HuH-7 (cell line): Measurements from ENCODE around the gene KAT5.
"Not testable (repeated sequence)": the region's sequence is repeated elsewhere in the genome, so short reads cannot be mapped to it uniquely, and the experiment has no call there.

ENCODE experiments used
- DNase-seq: peaks from one replicate; pipeline ENCODE4 v3.0.0; 2011; ENCODE audit warnings: low spot score

The KAT5 gene

DNA sequence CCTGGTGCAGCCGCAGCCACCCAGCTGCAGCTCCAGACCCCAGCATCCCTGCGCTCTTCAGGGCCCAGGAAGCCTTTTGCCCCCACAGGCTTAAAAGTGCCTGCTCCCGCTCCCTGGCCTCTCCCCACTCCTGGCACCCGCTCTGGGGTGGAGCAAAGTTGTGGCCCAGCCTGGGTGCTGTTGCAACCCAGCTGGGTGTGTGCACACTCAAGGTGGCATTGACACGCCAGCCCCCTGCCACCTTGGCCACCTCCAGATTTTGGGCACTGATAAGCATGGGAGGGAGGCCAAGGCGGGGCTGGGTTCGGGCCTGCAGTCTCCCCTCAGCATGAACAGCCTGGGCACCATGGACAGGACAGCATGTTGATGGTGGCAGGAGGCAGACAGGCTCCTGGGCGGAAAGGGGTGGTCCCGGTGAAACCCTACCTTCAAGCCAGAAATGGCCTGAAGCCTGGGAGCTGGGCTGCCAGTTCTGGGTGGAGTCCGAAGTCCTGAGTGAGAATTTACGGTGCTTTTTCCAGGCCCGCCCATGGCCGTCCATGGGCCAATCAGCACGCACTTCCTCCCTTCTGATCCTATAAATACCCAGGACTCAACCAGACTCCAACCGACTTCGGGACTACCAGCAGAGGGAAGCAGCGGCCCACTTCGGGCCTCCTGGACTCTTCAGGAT is 32.1 kb downstream of the KAT5 start:
- DNase-seq = peak; percentile 73

DNA sequence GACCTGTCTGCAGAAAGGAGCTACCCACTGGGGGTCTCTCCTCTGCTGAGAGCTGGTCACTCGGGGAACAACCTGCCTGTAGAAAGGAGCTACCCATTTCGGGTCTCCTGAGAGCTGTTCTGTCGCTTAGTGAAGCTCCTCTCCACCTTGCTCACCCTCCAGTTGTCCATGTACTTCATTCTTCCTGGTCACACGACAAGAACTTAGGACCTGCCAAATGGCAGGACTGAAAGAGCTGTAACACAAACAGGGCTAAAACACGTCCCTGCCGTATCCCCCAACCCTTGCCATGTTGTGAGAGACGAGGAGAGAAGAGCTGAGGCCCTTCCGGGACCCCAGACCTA is 32.6 kb downstream of the KAT5 start:
- no peak for DNase-seq

DNA sequence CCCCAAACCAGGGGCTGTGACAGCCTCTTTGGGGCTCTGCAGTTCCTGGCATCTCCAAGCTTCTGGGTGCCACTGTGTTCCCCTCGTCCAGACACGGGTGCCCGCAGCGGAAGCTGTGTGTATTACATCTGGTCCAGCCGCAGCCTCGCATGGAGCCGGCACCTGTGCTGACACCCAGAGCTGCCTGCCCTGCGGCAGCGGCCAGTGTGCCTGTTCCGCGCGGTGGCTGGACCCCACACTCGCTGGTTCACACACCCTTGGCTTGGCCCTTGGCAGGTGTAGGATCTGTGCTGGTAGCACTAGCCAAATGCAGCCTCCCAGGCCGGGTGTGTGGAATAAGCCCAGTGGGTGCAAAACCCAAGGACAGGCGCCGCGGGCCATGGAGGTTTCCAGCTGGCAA is 33.0 kb downstream of the KAT5 start:
- DNase-seq = no peak

- DNase-seq = not testable (repeated sequence)
Measured at GRCh38 chr11:65762169-65762568, 50.1 kb downstream of the KAT5 start.

DNA sequence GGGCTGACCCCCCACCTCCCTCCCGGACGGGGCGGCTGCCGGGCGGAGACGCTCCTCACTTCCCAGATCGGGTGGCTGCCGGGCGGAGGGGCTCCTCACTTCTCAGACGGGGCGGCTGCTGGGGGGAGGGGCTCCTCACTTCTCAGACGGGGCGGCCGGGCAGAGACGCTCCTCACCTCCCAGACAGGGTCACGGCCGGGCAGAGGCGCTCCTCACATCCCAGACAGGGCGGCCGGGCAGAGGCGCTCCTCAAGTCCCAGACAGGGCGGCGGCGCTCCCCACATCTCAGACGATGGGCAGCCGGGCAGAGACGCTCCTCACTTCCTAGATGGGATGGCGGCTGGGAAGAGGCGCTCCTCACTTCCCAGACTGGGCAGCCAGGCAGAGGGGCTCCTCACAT is 50.8 kb downstream of the KAT5 start:
- not testable (repeated sequence) for DNase-seq

DNA sequence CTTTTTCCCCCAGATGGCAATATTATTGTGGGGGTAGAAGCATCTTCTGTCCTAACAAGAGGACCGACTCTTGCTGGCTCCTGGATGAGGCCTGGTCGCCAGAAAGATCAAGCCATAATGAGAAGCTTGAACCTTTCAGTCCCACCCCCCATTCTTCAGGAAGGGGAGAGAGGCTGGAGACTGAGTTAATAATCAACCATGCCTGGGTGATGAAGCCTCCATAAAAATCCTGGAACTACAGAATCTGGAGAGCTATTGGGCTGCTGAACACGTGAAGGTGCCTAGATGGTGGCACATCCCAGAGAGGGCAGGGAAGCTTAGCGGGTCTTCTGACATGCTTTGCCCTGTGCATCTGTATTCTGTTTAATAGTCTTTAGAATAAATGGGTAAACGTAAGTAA is 52.4 kb downstream of the KAT5 start:
- DNase-seq = peak; percentile 68

- DNase-seq = no peak
Measured at GRCh38 chr11:65766535-65766934, 54.5 kb downstream of the KAT5 start.

DNA sequence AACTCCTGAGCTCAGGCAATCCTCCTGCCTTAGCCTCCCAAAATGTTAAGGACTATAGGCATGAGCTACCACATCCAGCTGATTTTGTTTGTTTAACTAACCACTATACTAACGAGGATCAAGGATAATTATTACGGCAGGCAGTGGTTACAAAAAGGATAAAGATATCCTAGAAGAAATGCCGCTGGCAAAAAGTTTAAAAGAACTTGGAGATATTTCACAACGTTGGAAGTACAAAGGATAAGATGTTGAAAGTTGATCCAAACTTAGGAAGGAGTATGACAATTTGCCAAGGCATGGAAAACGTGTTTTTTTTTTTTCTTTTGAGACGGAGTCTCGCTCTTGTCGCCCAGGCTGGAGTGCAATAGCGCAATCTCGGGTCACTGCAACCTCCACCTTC is 55.4 kb downstream of the KAT5 start:
- no peak for DNase-seq

- DNase-seq = not testable (repeated sequence)
Measured at GRCh38 chr11:65767806-65768205, 55.8 kb downstream of the KAT5 start.
